Measurements from ENCODE around the gene RND2. TPM values are rescaled to one million over a fixed set of nuclear protein-coding genes. Genes with fewer than 3 reads are reported as not detected.

Gene RND2
- total and polyA plus RNA-seq, 2 of the 13 experiments (the other 11 are each of a cell fraction or from before 2014, with no cell fraction given), result 0.05 to 0.11 TPM

DNA sequence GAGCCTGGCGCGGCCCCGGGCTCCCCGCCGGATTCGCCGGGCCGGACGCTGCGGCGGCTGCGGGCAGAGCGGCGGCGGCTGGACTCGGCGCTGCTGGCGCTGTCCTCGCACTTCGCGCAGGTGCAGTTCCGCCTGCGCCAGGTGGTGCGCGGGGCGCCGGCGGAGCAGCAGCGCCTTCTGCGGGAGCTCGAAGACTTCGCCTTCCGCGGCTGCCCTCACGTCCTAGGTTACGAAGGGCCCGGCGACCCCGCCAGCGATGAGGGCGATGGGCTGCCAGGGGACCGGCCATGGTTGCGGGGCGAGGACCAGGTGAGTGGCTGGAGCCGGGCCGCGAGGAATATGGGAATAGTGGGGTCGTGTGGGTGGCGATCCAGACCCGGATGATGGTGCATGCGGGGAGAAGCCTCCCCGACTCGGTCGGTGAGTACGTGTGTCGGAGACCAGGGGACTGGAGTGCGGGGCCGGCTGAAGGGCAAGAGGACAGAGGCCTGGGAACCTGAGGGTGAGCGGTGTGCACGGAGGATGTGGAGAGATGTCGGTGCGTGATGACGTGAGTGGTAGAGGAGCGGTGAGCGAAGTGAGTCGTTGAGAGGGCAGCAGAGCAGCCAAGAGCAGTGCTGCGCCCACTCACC lies 44.1 kb upstream of the RND2 start (continued):
- TF ChIP-seq, protein P1, sequence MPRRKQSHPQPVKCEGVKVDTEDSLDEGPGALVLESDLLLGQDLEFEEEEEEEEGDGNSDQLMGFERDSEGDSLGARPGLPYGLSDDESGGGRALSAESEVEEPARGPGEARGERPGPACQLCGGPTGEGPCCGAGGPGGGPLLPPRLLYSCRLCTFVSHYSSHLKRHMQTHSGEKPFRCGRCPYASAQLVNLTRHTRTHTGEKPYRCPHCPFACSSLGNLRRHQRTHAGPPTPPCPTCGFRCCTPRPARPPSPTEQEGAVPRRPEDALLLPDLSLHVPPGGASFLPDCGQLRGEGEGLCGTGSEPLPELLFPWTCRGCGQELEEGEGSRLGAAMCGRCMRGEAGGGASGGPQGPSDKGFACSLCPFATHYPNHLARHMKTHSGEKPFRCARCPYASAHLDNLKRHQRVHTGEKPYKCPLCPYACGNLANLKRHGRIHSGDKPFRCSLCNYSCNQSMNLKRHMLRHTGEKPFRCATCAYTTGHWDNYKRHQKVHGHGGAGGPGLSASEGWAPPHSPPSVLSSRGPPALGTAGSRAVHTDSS (CRISPR knock-in tag; conservative IDR thresholded peaks at IDR 0.05), result no peak
- peak; percentile 3; the same call in 1 of the 2 replicates for TF ChIP-seq RARA (CRISPR knock-in tag; IDR thresholded peaks at IDR 0.05)
- TF ChIP-seq MED8 (CRISPR knock-in tag; IDR thresholded peaks at IDR 0.05; ENCODE audit: insufficient replicate concordance), result no peak
- TF ChIP-seq POLR2G (IDR thresholded peaks at IDR 0.05; ENCODE audit: low read depth, low read length), result no peak
- TF ChIP-seq ZNF234 (CRISPR knock-in tag; conservative IDR thresholded peaks at IDR 0.05), result no peak
- TF ChIP-seq ZNF292 (CRISPR knock-in tag; IDR thresholded peaks at IDR 0.05; ENCODE audit: borderline replicate concordance, low read depth), result 0 out of 2 replicates have a peak, but pooled peaks have one; percentile 43
- TF ChIP-seq ZNF747 (CRISPR knock-in tag; IDR thresholded peaks at IDR 0.05; ENCODE audit: borderline replicate concordance), result peak; percentile 11; the same call in 1 of the 2 replicates
- TF ChIP-seq KAT2B (IDR thresholded peaks at IDR 0.05; ENCODE audit: borderline replicate concordance, low read depth, low read length), result no peak
- peak; percentile 49; the same call in 1 of the 2 replicates for TF ChIP-seq NR0B2 (CRISPR knock-in tag; IDR thresholded peaks at IDR 0.05)
- no peak for TF ChIP-seq ZNF343 (CRISPR knock-in tag; IDR thresholded peaks at IDR 0.05)
- TF ChIP-seq, protein P2, sequence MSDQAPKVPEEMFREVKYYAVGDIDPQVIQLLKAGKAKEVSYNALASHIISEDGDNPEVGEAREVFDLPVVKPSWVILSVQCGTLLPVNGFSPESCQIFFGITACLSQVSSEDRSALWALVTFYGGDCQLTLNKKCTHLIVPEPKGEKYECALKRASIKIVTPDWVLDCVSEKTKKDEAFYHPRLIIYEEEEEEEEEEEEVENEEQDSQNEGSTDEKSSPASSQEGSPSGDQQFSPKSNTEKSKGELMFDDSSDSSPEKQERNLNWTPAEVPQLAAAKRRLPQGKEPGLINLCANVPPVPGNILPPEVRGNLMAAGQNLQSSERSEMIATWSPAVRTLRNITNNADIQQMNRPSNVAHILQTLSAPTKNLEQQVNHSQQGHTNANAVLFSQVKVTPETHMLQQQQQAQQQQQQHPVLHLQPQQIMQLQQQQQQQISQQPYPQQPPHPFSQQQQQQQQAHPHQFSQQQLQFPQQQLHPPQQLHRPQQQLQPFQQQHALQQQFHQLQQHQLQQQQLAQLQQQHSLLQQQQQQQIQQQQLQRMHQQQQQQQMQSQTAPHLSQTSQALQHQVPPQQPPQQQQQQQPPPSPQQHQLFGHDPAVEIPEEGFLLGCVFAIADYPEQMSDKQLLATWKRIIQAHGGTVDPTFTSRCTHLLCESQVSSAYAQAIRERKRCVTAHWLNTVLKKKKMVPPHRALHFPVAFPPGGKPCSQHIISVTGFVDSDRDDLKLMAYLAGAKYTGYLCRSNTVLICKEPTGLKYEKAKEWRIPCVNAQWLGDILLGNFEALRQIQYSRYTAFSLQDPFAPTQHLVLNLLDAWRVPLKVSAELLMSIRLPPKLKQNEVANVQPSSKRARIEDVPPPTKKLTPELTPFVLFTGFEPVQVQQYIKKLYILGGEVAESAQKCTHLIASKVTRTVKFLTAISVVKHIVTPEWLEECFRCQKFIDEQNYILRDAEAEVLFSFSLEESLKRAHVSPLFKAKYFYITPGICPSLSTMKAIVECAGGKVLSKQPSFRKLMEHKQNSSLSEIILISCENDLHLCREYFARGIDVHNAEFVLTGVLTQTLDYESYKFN (CRISPR knock-in tag; conservative IDR thresholded peaks at IDR 0.05), result 0 out of 2 replicates have a peak, but pooled peaks have one; percentile 13
- TF ChIP-seq ZFP62 (CRISPR knock-in tag; IDR thresholded peaks at IDR 0.05), result no peak
- TF ChIP-seq TERF1 (CRISPR knock-in tag; IDR thresholded peaks at IDR 0.05), result no peak
- TF ChIP-seq ZSCAN29 (CRISPR knock-in tag; conservative IDR thresholded peaks at IDR 0.05), result no peak

Measured in HepG2 (cell line).